Coronary artery (tissue), 2 donors: ENCODE results near the gene XRCC5.

Source experiments
- DNase-seq: peaks from one replicate; pipeline ENCODE4 v3.0.0-alpha.2; 2017; ENCODE audit warnings: low spot score
- H3K27ac ChIP-seq, 2 donors: fragments of 200-600 bp; sonication (generic); one replicate each; pipeline ENCODE4 v1.5.1; 2016 to 2019
- H3K4me3 ChIP-seq: fragments of 200-600 bp; sonication (generic); 2 replicates; pipeline ENCODE4 v1.5.1; 2016; ENCODE audit warnings: mild to moderate bottlenecking, moderate library complexity
- CTCF ChIP-seq: fragments of 200-600 bp; sonication (generic); IDR thresholded peaks from one replicate; pipeline ENCODE4 v1.5.1; 2019; ENCODE audit warnings: antibody characterized with exemption

XRCC5 gene

GRCh38 chr2:216114714-216115531 is 5.8 kb downstream of the XRCC5 start:
- TF ChIP-seq CTCF, result peak; percentile 42
- DNase-seq, result peak; percentile 98
- peak overlapping the region; percentile 70 for H3K4me3 ChIP-seq
- H3K27ac ChIP-seq, result peak overlapping the region; percentile 57 to 75

- no peak for TF ChIP-seq CTCF
- no peak for DNase-seq
- Histone ChIP-seq H3K27ac (no peak overlapping the region), H3K4me3 (no peak overlapping the region)
Observed at GRCh38 chr2:216116418-216116817, 7.3 kb downstream of the XRCC5 start.

GRCh38 chr2:216117561-216118340 is 8.6 kb downstream of the XRCC5 start:
- no peak for TF ChIP-seq CTCF
- Histone ChIP-seq H3K4me3 (no peak overlapping the region), H3K27ac (no peak overlapping the region)
- DNase-seq, result no peak

GRCh38 chr2:216118474-216118873 is 9.3 kb downstream of the XRCC5 start:
- no peak for TF ChIP-seq CTCF
- H3K4me3 ChIP-seq, result no peak overlapping the region
- DNase-seq, result no peak
- no peak overlapping the region for H3K27ac ChIP-seq

GRCh38 chr2:216119146-216119545 is 10.0 kb downstream of the XRCC5 start:
- no peak for DNase-seq
- Histone ChIP-seq H3K4me3 (no peak overlapping the region), H3K27ac (no peak overlapping the region)
- no peak for TF ChIP-seq CTCF

GRCh38 chr2:216119986-216120385 is 10.8 kb downstream of the XRCC5 start:
- no peak overlapping the region for H3K27ac ChIP-seq
- no peak for DNase-seq
- H3K4me3 ChIP-seq, result no peak overlapping the region
- TF ChIP-seq CTCF, result no peak
